ENCODE measurements around the gene BTBD9. TPM values are rescaled to one million over a fixed set of nuclear protein-coding genes. Genes with fewer than 3 reads are reported as not detected.

Gene BTBD9
- total RNA-seq, 1 donor from 2014 or later = 10.3 TPM

DNA sequence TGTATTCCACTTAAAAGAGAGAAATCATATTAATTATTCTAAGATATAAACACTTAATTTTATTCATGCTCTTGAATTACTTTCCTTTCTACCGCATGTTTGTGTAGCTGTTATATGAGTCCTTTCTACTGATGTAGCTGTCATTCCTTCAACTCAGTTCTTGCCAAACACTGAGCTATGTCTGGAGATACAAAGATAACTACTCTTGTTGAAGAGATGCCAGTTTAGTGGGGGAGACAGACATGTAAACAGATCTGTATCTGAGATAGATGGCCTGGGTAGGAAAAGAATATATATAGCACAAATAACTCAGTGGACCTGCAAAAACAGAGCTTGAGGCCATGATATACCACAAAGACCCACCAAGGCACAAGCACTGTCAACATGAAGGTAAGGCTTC is 157.3 kb downstream of the BTBD9 start:
- Mint-ChIP-seq H3K27me3 (ENCODE audit: unreplicated experiment) (peaks cover 2% of the 10 kb centered on the region), H3K27ac (ENCODE audit: unreplicated experiment) (no peak overlapping the region), H3K9me3 (ENCODE audit: unreplicated experiment) (no peaks in the 10 kb centered on the region), H3K4me1 (ENCODE audit: unreplicated experiment) (peaks cover 8% of the 10 kb centered on the region), H3K36me3 (ENCODE audit: low read depth, unreplicated experiment) (no peaks in the 10 kb centered on the region), H3K4me3 (ENCODE audit: unreplicated experiment) (no peak overlapping the region)
- DNase-seq (ENCODE audit: low spot score) = no peak
- TF ChIP-seq, protein P1, sequence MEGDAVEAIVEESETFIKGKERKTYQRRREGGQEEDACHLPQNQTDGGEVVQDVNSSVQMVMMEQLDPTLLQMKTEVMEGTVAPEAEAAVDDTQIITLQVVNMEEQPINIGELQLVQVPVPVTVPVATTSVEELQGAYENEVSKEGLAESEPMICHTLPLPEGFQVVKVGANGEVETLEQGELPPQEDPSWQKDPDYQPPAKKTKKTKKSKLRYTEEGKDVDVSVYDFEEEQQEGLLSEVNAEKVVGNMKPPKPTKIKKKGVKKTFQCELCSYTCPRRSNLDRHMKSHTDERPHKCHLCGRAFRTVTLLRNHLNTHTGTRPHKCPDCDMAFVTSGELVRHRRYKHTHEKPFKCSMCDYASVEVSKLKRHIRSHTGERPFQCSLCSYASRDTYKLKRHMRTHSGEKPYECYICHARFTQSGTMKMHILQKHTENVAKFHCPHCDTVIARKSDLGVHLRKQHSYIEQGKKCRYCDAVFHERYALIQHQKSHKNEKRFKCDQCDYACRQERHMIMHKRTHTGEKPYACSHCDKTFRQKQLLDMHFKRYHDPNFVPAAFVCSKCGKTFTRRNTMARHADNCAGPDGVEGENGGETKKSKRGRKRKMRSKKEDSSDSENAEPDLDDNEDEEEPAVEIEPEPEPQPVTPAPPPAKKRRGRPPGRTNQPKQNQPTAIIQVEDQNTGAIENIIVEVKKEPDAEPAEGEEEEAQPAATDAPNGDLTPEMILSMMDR (IDR thresholded peaks at IDR 0.05; ENCODE audit: unreplicated experiment) = no peak

DNA sequence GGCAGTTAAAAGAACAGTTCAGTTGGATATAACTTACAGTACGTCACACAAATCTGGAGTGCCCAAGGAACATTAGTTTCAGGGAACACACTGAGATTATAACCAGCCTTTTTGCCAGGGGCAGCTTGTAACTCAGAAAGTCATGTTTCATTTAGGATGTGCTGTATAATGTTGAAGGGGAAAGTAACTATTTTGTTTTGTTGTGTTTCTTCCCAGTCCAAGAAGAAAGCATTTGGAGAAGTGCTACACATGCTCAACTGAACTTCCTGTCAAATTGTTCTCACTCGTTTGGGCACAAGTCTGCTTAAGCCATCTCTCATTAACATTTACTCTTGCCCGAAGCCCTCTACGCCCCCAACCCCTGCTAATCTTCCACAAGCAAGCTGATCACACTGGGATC is 157.9 kb downstream of the BTBD9 start:
- no peak overlapping the region for H3K4me3 Mint-ChIP-seq (ENCODE audit: unreplicated experiment)
- peaks cover 12% of the 10 kb centered on the region for H3K4me1 Mint-ChIP-seq (ENCODE audit: unreplicated experiment)
- TF ChIP-seq, protein P1 (IDR thresholded peaks at IDR 0.05; ENCODE audit: unreplicated experiment) = no peak
- no peaks in the 10 kb centered on the region for H3K36me3 Mint-ChIP-seq (ENCODE audit: low read depth, unreplicated experiment)
- no peak for DNase-seq (ENCODE audit: low spot score)
- H3K9me3 Mint-ChIP-seq (ENCODE audit: unreplicated experiment) = no peaks in the 10 kb centered on the region
- H3K27me3 Mint-ChIP-seq (ENCODE audit: unreplicated experiment) = peaks cover 2% of the 10 kb centered on the region
- no peak overlapping the region for H3K27ac Mint-ChIP-seq (ENCODE audit: unreplicated experiment)

DNA sequence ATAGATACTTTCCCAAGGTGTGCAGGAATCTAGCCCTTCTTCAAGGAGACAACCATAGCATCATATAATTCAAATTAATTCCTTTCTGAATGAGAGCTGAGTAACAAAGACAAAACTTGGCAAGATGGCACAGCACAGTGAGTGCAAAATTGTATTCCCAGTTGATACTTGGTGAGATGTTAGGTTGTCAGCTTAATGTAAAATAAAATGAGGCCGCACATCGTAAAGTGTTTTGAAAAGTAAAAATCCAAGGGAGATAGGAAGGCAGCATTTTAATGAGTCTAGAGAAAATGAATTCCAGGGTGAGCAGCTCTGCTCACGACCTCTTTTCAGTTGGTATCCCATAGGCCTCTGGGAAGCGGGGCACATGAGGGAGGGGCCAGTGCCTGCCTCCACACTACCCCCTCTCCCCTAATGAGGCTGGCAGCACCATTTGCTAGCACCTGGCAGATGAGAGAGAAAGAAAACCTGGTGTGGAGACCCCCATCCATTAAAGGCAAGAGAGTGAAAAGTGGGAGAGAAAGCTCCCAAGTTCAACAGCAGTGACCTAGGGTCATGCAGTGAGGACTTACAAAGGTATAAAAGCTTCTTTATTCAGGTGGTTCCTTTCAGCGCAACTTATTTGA is 158.4 kb downstream of the BTBD9 start:
- no peak for DNase-seq (ENCODE audit: low spot score)
- Mint-ChIP-seq H3K27me3 (ENCODE audit: unreplicated experiment) (peaks cover 2% of the 10 kb centered on the region), H3K4me1 (ENCODE audit: unreplicated experiment) (peaks cover 13% of the 10 kb centered on the region), H3K36me3 (ENCODE audit: low read depth, unreplicated experiment) (no peaks in the 10 kb centered on the region), H3K9me3 (ENCODE audit: unreplicated experiment) (no peaks in the 10 kb centered on the region), H3K27ac (ENCODE audit: unreplicated experiment) (no peak overlapping the region), H3K4me3 (ENCODE audit: unreplicated experiment) (no peak overlapping the region)
- TF ChIP-seq, protein P1 (IDR thresholded peaks at IDR 0.05; ENCODE audit: unreplicated experiment) = no peak

DNA sequence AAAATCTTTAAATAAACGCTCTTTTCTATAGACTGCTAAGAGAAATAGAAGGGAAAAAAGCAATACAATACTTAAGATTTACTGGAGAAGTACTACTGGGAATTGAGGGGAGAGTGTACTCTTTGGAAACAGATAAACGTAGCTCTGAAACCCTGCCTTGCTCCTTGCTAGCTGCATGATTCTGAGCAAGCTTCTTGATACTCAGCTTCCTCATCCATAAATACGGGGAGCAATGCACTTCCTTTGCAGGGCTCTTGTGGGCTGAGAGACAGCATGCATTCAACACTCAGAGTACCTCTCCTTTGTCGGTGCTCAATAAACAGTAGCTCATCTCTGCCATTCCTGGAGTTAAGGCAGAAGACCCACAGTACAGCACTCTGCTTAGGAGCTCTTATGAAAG is 159.7 kb downstream of the BTBD9 start:
- H3K27me3 Mint-ChIP-seq (ENCODE audit: unreplicated experiment) = peaks cover 2% of the 10 kb centered on the region
- TF ChIP-seq, protein P1 (IDR thresholded peaks at IDR 0.05; ENCODE audit: unreplicated experiment) = no peak
- peaks cover 13% of the 10 kb centered on the region for H3K4me1 Mint-ChIP-seq (ENCODE audit: unreplicated experiment)
- DNase-seq (ENCODE audit: low spot score) = no peak
- no peak overlapping the region for H3K27ac Mint-ChIP-seq (ENCODE audit: unreplicated experiment)
- no peak overlapping the region for H3K4me3 Mint-ChIP-seq (ENCODE audit: unreplicated experiment)
- H3K9me3 Mint-ChIP-seq (ENCODE audit: unreplicated experiment) = no peaks in the 10 kb centered on the region
- H3K36me3 Mint-ChIP-seq (ENCODE audit: low read depth, unreplicated experiment) = no peaks in the 10 kb centered on the region

DNA sequence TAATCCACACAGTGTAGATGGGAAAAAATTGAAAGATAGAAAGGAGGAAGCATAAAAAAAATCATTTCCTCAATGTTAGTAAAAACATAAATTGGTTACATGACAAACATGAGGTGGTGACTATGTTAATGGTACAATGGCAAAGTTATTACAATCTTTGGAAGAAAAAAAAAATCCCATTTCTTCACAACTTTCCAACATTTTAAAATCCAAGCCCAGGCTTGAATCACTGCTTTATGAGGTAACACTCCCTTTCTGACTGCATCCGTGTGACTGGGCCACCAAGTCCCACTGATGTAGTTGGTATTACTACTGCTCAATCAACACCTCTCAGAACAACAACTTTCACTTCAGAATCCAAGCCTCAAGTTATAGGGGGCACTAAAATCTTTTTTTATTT is 160.4 kb downstream of the BTBD9 start:
- H3K4me3 Mint-ChIP-seq (ENCODE audit: unreplicated experiment) = no peak overlapping the region
- TF ChIP-seq, protein P1 (IDR thresholded peaks at IDR 0.05; ENCODE audit: unreplicated experiment) = no peak
- DNase-seq (ENCODE audit: low spot score) = no peak
- H3K36me3 Mint-ChIP-seq (ENCODE audit: low read depth, unreplicated experiment) = no peaks in the 10 kb centered on the region
- H3K27me3 Mint-ChIP-seq (ENCODE audit: unreplicated experiment) = peaks cover 2% of the 10 kb centered on the region
- H3K4me1 Mint-ChIP-seq (ENCODE audit: unreplicated experiment) = peaks cover 13% of the 10 kb centered on the region
- no peak overlapping the region for H3K27ac Mint-ChIP-seq (ENCODE audit: unreplicated experiment)
- no peaks in the 10 kb centered on the region for H3K9me3 Mint-ChIP-seq (ENCODE audit: unreplicated experiment)

Measured in endothelial cell (in vitro differentiated cells).